ENCODE results near the gene FOXM1.

Gene FOXM1

DNA sequence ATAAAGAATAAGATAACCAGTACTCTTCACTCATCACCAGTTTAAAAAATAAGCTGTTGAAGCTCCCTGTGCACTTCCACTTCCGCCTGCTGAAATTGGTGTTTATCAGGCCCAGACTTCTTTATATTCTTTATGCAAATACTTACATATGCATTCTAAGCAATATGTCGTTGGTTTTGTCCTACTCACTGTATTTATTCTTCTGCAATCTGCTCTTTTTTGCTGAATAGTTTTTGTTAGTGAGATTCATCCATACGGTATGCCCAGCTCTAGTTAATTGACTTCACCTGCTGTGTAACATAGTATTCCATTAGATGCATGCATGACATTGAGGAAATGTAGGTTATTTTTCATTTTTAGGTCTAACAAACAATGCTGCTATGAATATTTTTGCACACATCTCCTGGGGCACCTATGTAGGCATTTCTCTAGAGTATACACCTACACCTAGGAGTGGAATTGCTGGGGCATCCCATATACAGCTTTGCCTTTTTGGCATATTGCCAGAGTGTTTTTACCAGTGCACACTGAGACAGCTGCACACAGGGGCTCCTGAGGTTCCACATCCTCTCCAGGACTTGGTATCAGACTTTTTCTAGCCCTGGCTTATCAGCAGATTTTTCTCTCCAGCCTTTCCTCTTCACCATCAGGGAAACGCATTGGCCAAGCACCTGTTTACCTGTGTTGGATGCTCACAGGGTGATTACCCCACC, 41.1 kb downstream of the FOXM1 start:
- no peak for DNase-seq

DNA sequence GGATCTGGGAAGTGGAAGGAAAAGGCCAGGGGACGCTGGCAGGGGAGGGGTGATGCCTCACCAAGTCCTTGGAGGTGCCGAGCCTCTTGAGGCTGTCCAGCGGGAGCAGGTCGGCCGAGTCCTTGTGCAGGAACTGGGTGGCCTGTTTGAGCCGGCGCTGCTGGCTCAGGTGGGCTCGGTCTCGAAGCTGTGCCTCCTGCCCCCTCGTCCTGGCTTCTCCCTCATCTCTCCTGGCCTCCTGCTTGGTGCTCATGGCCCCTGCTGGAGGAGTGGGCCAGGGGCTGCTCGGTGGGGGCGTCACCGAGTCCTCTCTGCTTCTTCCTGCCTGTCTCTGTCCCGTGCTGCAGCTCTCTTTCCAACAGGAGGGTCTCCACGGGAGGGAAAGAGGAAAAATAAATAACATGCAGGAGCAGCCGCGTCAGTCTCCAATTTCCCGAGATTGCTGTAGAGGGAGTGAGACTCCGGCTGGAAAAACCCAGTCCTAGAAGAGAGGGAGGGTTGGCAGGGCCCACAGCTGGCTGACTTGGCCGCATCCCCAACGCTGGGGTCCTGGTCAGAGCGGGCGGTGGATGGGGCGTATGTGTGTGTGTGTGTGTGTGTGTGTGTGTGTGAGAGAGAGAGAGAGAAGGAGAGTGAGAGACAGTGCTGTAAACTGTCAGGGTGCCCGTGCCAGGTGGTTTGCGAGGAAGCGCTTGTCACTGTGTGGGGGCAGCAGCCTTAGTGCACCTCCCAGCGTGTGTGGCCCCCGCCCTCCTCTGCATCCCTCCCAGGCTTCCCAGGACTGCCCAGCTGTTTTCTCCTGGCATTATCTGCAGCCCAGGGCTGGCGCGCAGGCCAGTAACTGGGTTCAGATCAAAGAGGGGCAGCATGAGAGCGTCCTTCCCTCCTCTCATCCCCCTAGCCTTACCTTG, 42.1 kb downstream of the FOXM1 start, which contains the start of gene NRIP2:
Gene NRIP2 (minus strand): TSS at position 455 of the 911 bp plus-strand sequence. CDS start 52 bp downstream, at position 403.
- no peak for DNase-seq

DNA sequence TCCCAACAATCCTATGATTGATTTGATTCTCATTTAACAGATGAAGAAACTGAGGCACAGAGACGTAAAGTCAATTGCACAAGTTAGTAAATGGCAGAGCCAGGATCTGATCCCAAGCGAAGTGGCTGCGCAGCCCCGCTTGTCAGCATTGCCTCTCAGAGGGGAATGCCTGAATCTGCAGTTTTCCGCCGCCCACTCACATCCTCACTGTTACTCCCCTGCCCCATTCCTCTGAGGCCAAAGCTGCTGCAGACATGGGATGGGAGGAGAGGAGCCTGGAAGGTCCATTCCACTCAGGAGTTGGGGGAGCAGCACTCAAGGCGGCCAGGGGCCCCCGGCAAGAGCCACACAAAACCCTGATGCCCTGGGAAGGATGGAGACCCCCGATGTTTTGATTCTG, 43.2 kb downstream of the FOXM1 start:
- no peak for DNase-seq

DNA sequence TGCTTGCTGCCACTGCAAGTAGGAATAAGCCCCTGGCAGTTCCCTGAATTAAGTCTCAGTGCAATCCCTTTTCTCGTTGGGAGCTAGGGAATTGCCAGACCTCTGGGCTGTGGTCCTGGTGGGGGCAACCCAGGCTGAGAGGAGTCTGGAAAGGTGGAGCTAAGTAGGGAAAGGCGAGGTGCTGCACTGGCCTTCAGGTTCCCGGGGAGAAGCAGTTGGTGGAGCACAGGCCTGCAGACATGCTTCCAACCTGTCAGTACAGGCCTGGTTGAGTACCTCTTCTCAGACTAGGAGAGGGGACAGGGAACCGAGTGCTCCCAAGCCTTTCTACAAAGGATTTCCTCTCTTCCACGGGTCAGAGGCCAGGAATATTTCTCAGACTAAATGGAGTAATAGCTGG, 43.6 kb downstream of the FOXM1 start:
- DNase-seq: no peak

DNA sequence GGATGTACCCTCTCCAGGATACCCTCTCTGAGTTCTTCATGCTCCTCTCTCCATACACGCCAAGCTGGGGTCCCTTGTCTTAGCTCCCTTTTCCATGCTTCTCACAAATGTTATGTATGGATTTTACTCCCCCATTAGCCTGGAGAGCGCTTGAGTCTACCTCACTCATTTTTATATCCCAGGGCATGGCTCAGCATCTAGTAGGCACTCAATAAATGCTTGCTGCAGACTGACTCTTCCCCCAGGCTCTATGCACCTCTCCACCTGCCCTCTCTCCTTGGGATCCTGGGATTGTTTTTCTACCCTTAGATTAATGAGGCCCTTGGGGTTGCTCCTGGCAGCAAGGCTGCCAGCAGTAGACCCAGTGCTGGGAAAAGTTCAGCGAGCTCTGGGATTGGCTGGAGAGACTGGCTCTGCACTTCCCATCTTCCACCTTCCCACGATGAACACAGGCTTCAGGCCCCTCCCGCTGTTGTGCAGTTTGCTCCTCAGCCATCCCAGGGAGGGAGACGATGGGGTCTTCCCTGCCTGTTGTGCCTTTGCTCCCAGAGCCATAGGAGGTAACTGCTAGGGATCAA, 44.3 kb downstream of the FOXM1 start:
- DNase-seq: no peak

DNA sequence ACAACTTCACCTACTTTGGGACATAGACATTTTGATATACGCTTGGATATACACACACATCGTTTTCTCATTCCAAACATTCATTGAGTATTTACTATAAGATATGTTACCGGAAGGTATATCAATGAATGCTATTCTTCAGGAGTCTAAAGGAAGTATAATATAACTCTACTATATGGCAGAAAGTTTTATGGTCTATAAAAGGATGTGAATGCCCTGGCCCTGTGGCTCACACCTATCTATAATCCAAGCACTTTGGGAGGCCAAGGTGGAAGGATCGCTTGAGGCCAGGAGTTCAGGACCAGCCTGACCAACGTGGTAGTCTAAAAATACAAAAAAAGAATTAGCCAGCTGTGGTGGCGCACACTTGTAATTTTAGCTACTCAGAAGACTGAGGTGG, 47.7 kb downstream of the FOXM1 start:
- DNase-seq: no peak

DNA sequence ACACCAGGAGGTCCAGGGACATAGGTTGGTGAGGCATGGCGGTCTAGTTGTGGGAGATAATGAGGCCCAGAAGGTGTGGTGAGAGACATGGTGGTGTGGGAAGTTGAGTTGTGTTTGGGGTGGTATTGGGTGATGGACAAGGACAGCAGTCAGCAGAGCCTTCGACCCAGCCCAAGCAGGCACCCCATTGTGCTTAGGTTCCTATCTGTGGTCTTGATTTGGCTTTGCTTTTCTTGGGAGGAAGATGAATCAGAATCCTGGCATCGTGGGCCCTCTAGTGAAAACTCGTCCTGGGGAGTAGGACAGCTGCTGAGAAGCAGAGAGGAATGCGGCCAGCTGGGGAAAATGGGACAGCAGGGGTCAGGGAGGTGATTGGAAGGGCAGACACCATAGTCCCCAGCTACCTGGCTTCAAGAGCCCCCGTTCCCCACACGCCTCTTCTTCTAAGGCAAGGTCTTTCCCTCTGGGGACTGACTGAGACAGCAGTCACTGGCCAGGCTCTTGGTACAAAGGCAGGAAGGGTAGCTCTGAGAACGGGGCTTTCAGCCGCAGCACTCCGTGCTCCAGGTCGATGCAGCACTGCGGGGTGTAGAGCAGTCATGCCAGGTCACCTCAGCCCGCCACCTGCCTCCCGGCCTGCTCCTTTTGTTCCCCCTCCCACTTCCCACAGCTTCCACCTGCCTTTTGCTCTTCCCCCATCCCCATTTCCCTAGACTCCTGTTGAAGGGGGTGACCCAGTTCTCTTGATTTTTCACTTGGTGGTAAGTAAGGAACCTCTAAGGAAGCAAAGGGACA, 50.1 kb downstream of the FOXM1 start:
- no peak for DNase-seq

DNA sequence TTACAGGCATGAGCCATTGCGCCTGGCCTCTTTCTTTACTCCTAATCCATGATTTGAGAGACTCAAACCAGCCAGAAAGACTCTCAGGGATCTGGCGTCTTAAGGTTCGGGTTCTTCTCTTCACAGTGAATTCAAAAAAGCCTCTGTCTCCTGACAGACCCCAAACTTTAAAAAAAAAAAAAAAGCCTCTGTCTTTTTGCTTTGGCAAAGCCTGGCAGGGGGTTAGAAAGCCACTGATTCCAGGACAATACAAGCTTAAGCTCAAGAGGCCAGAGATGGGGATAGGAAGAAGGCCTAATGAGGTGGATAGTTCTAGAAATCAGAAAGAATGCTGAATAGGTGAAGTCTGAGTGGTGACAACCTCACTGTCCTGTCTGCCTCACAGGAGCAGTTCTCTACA, 50.9 kb downstream of the FOXM1 start:
- no peak for DNase-seq

DNA sequence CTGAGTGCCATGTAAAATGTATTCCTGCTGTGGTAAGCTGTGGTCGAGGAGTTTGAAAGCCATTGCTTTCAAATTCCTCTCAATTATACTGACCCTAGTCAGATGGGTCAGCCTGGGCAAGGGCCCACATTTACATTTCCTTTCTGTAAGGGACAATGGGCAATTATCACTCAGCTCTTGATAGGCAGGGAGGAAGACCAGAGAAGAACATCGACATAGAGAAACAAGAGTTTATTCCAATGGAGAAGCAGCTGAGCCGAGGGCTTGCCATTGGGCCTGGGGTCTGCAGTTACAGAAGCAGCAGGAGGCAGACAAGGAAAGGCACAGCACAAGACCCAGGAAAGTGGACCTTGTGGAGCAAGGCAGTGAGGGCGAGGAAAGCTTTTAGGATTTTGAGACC, 51.8 kb downstream of the FOXM1 start:
- DNase-seq: no peak

DNA sequence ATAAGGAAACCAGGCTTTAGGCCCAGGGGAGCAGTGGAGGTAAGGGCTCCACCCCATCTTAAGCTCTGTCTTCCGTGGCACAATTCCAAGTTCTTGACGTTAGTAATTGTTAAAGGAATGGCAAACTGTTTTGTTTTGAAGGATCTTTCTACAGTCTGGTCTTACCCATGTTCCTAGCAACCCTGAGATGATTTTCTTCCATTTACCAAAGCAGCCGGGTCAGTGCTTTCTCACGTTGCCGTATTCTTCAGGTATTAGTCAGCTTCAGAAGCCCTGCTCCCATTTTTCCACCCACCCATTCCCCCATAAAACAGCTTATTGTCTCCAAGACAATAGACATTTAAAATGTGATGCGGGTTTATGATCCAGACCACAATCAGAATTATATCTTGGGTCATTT, 52.4 kb downstream of the FOXM1 start:
- no peak for DNase-seq

DNA sequence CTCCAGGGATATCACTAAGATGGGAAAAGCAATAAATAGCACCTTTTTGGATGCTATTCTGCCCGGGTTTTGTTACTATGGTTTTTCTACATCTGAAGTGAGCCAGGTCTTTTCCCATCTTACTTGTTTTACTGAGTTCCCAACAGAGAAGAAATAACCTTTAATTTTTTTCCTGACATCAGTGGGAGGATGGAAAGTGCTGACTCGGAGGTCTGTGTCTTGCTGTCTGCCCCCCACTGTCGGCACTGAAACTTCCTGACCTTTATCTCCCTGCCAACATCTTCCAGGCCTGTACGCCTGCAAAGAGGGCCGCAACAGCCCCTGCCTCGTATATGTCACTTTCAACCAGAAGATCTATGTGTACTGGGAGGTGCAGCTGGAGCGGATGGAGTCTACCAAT, 53.5 kb downstream of the FOXM1 start:
- no peak for DNase-seq

DNA sequence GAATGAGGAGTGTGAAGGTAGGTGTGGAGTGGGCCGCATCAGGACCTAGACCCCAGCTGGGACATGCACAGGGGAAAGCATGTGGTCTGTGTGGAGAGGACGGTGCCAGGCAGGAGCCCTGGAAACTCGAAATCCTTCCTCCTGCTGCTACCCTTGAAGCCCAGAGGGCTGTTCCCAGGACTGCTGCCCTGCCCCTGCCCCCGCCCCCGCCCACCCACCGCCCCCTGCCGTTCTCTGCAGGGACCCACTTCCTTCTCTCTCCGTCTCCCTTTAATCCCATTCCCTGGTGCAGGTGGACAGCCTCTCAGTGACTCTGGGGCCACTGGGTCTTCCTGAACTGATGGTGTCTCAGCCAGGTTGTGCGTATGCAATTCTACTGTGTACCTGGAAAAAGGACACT, 56.5 kb downstream of the FOXM1 start:
- DNase-seq: no peak

DNA sequence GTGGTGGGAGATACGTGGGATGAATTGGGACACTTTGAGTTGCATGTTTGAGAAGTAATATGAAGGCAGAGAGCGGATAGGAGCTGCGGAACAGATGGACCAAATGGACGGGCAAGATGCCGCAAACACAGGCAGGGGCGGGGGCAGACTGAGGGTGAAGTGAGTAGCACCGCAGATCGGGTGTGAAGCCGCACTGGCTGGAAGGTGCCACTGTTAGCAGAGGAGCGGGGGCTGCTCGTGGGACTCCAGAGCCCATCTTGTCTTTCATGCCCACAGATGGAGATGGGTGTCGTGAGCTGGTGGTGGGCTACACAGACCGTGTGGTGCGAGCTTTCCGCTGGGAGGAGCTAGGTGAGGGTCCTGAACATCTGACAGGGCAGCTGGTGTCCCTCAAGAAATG, 57.2 kb downstream of the FOXM1 start:
- DNase-seq: no peak

DNA sequence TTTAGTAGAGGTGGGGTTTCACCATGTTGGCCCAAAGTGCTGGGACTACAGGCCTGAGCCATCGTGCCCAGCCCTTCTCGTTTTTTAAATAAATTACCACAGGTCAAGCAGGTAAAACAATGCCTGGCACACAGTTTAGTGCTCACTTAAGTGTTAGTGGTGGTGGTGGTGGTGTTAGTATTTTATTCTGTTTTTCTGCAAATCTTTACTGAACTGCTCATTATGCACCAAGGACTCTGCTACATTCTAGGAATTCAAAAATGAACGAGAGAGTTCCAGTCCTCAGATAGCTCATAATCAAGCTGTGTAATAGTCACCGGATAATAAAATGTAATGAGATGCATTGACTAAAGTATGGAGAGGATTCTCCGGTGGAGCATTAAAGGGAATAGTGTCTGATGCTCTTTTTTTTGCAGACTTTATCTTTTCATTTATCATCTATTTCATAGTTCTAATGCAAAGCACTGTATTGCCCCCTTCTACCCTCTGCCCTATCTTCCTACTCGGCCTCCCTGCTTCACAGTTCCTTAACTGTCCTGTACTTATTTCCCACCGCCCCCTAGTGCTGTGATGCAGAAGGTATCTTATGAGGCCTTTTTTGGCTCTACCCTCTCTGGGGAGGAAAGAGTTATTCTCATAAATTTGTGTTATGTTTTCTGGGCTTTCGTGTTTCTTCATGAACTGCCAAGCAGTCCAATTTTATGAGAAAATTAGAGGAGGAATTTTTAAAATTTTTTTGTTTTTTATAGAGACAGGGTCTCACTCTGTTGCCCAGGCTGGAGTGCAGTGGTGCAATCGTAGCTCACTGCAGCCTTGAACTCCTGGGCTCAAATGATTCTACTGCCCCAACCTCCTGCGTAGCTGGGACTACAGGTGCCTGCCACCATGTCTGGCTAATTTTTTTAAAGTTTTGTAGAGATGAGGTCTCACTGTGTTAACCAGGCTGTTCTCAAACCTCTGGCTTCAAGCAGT, 63.5 kb downstream of the FOXM1 start:
- DNase-seq: peak; percentile 69

DNA sequence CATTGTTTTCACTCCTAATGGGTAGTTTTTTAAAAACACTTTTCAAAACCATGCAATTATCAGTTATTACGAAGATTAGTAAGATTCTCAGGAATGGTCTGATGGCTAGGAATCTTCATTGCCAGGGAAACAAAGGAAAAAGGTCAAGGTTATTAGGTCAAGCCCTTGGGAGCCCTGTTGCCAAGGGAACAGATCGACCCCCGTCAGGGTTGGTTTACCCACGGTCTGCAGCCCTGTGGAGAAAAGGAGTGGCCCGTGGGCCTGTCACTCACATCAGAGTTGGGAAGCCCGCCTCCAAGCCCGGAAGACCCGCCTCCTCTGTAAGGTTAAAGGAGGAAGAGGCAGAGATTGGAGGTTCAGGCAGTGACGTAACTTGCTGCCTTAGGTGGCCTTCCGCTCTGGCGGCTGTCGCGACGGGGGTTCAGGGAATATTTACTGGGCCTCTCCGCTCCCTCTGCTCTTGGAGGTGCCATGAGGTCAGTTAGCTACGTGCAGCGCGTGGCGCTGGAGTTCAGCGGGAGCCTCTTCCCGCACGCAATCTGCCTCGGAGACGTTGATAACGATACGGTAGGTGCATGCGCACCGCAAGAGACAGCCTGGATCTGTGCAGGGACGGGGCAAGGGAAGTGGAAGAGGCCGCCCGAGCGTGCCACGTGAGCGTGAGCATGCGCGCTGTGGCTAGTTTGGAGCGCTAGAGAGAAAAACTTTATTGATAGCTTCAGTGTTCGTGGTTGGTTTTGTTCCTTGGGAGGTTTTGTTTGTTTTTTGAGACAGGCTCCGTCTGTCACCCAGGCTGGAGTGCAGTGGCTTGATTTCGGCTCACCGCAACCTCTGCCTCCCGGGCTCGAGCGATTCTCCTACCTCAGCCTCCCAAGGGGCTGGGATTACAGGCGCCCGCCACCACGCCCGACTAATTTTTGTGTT, 64.4 kb downstream of the FOXM1 start, which contains the start of gene ITFG2:
Gene ITFG2 (plus strand): TSS at position 379 of the 924 bp plus-strand sequence. CDS start 93 bp downstream, at position 472.
- DNase-seq: peak; percentile 99

DNA sequence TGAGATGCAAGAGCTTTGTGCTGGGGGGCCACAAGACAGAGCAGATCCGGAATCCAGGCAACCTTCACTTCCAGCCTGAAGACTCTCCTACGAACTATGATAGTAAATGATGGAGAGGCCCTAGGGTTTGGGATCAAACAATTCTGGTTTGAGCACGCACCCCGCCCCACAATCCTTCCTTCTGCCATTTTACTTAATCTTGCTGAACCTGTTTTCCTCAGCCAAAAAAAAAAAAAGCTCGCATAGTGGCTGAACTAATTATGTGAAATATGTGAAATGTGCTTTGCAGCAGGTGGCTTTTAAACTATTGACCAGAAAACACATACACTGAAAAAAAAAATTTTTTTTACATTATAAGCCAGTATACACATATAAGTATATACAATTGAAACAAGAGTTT, 65.2 kb downstream of the FOXM1 start:
- DNase-seq: no peak
